NT2/D1 (cell line): ENCODE measurements around the gene RELCH.

ENCODE experiments used
- DNase-seq: peaks from one replicate; pipeline ENCODE4 v3.0.0-alpha.2; 2011; ENCODE audit warnings: low read depth, low spot score
- H3K27me3 ChIP-seq: 2 replicates; pipeline ENCODE4 v1.6.0; 2011; ENCODE audit warnings: mild to moderate bottlenecking; ENCODE audit not compliant: insufficient read length, insufficient read depth
- H3K36me3 ChIP-seq: 2 replicates; pipeline ENCODE4 v1.6.1; 2011; ENCODE audit warnings: mild to moderate bottlenecking, low read length, mixed read lengths; ENCODE audit not compliant: insufficient read depth, insufficient read length
- H3K4me1 ChIP-seq: 2 replicates; pipeline ENCODE4 v1.5.1; 2011; ENCODE audit not compliant: insufficient read depth, insufficient read length
- H3K4me3 ChIP-seq: 2 replicates; pipeline ENCODE4 v1.5.1; 2011; ENCODE audit warnings: low read depth; ENCODE audit not compliant: insufficient read length
- H3K9ac ChIP-seq: 2 replicates; pipeline ENCODE4 v1.6.0; 2011; ENCODE audit warnings: low read depth; ENCODE audit not compliant: insufficient read length
- H3K9me3 ChIP-seq: 2 replicates; pipeline ENCODE4 v1.5.1; 2011; ENCODE audit warnings: mild to moderate bottlenecking, low read length; ENCODE audit not compliant: insufficient read depth
- SUZ12 ChIP-seq: IDR thresholded peaks from 2 replicates; pipeline ENCODE4 v1.6.1; 2011; ENCODE audit not compliant: insufficient read length, insufficient read depth; ENCODE audit errors: extremely low read depth
- YY1 ChIP-seq: IDR thresholded peaks from 2 replicates; pipeline ENCODE4 v1.6.1; 2011; ENCODE audit not compliant: insufficient read length, insufficient read depth
- ZNF274 ChIP-seq: IDR thresholded peaks from 2 replicates; pipeline ENCODE4 v1.6.1; 2011; ENCODE audit warnings: mild to moderate bottlenecking, low read depth, low read length

RELCH gene

DNA sequence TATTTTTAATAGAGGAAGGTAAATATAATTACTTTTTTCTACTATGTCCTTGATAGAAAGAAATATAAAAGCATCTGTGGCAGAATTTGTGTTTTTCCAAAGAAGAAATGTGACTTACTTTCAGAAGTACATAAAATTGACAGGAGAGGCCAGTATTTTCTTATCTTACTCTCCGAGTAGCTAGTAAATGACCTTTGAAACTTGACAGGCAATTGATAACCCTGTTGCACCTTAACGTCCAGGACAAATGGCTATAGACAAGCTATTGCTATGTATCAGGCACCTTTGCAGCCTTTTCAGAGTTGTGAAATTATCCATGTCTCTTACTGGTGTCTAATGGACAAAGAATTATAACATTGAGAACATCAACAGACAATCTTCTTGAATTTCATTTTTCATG lies 75.0 kb downstream of the RELCH start:
- Histone ChIP-seq H3K4me1 (no peaks in the 10 kb centered on the region), H3K9ac (no peak overlapping the region), H3K27me3 (no peaks in the 10 kb centered on the region), H3K4me3 (no peak overlapping the region), H3K36me3 (peaks cover 60% of the 10 kb centered on the region), H3K9me3 (no peaks in the 10 kb centered on the region)
- TF ChIP-seq SUZ12 (no peak), ZNF274 (no peak), YY1 (no peak)
- no peak for DNase-seq

DNA sequence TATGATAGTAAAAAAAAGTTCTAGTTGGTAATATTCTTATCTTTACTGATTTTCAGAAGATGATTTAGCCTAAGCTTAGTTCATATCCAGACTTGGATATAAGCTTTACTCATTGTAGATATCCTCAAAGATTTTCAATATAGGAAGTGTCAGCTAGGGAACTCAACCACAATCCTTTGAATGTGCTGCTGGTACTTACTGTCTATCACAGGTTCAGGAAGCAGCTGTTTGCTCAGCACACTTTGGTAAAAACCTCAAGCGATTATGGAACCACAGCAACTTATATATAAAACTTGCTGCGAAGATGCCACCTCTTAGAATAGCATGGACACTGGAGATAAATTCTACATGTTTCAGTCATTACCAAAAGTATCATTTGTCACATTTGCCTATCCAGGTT lies 77.9 kb downstream of the RELCH start:
- H3K9ac ChIP-seq: no peak overlapping the region
- H3K4me1 ChIP-seq: no peaks in the 10 kb centered on the region
- TF ChIP-seq SUZ12: no peak
- TF ChIP-seq ZNF274: no peak
- no peak for TF ChIP-seq YY1
- no peak for DNase-seq
- peaks cover 42% of the 10 kb centered on the region for H3K36me3 ChIP-seq
- H3K27me3 ChIP-seq: no peaks in the 10 kb centered on the region
- no peaks in the 10 kb centered on the region for H3K9me3 ChIP-seq
- no peak overlapping the region for H3K4me3 ChIP-seq

DNA sequence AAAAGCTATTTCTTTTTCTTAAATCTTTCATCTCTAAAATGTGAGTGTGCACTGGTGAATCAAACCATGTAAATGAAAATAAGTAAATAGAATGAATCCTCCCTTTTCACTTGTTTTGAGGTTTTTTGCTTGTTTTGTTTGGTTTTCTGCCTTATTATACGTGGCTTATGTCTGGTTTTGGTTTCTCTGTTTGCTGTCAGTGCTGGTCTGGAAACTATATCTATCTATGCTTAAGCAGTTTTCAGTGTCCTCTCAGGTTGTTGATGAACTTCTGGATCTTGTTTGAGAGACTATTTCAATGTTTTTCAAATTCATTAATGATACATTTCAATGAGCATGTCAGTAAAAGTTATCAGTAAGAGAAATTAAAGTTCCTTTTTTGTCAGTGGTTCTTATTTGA lies 90.0 kb downstream of the RELCH start:
- H3K36me3 ChIP-seq: peaks cover 16% of the 10 kb centered on the region
- H3K27me3 ChIP-seq: no peaks in the 10 kb centered on the region
- DNase-seq: no peak
- H3K9me3 ChIP-seq: no peaks in the 10 kb centered on the region
- no peak for TF ChIP-seq ZNF274
- TF ChIP-seq SUZ12: no peak
- no peak for TF ChIP-seq YY1
- H3K4me3 ChIP-seq: no peak overlapping the region
- no peak overlapping the region for H3K9ac ChIP-seq
- no peaks in the 10 kb centered on the region for H3K4me1 ChIP-seq

DNA sequence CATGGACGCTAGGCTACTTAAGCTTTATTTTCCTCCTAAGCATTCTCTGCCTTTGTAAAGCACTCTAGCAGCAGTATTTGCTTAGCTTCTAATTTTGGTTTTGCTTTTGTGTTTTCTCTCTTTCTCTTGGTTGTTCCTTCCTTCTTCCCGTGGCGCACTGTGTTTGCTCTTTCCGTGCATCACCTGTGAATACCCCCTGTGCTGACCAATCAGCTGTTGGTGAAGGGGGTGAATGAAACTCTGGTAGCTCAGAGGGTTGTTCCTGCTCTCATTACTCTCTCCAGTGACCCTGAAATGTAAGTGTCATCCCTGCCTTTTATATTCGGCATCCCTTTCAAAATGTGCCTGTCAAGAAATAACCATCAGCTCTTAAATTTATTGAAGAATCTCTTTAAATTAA lies 92.5 kb downstream of the RELCH start:
- Histone ChIP-seq H3K36me3 (peaks cover 13% of the 10 kb centered on the region), H3K9ac (no peak overlapping the region), H3K9me3 (no peaks in the 10 kb centered on the region), H3K4me3 (no peak overlapping the region), H3K27me3 (no peaks in the 10 kb centered on the region), H3K4me1 (no peaks in the 10 kb centered on the region)
- no peak for DNase-seq
- TF ChIP-seq YY1 (no peak), SUZ12 (no peak), ZNF274 (no peak)

DNA sequence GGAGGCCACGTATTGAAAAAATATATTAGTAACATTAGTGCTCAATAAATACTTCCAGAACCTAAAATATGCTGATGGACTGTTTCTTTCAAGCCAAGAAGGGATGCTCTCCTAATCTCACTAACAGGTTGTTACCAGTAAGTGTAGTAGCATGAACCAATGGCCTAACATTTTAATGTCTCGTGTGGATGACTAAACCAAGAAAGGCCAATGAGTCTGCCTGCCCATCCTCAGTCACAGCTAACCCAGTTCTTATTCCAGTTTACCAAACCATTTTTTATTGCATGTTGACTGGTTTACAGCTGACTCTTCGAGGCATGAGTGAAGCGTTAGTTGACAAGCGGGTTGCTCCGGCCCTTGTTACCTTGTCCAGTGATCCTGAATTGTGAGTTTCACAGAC lies 93.0 kb downstream of the RELCH start:
- H3K9ac ChIP-seq: no peak overlapping the region
- no peak for DNase-seq
- H3K27me3 ChIP-seq: no peaks in the 10 kb centered on the region
- H3K4me1 ChIP-seq: no peaks in the 10 kb centered on the region
- no peak overlapping the region for H3K4me3 ChIP-seq
- no peaks in the 10 kb centered on the region for H3K9me3 ChIP-seq
- H3K36me3 ChIP-seq: peaks cover 12% of the 10 kb centered on the region
- no peak for TF ChIP-seq SUZ12
- TF ChIP-seq ZNF274: no peak
- TF ChIP-seq YY1: no peak

DNA sequence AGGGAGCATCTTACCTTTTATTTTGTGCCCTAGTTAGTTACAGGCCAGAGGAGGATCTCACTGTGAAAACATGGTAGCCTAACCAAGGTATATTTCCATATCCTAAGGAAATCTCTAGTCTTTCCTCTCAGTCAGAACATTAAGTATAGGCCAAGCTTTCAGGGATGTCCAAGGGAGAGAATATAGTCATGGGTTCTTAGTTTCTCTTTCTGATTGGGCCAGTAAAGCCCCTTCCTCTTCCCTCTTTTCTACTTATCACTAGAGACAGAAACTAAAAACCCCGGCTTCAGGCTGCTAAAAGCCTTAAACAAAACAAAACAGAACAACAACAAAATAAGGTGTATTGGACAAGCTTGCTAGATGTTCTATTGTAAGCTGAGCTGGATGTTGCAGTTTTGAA lies 93.7 kb downstream of the RELCH start:
- H3K4me3 ChIP-seq: no peak overlapping the region
- no peaks in the 10 kb centered on the region for H3K27me3 ChIP-seq
- H3K9me3 ChIP-seq: no peaks in the 10 kb centered on the region
- no peak overlapping the region for H3K9ac ChIP-seq
- no peaks in the 10 kb centered on the region for H3K4me1 ChIP-seq
- TF ChIP-seq SUZ12: no peak
- no peak for TF ChIP-seq YY1
- no peak for TF ChIP-seq ZNF274
- no peak for DNase-seq
- peaks cover 17% of the 10 kb centered on the region for H3K36me3 ChIP-seq

DNA sequence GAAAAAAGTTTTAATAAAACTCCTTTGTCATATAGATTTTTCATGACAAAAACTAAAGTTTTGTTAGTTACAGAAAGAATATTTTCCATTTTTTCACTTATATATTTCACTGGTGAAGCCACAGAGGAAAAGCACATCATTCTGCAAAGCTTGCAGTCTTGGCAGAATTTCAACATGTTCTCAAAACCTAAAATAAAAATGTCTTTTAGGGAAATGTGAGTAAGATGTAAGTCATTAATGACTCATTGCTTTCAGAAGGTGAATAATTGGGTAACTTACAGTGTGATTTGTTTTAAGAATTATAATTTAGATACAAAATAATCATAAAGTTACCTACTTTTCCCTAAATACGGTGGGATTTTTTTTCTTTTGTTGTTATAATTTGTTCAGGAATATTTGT lies 94.6 kb downstream of the RELCH start:
- Histone ChIP-seq H3K36me3 (peaks cover 17% of the 10 kb centered on the region), H3K4me1 (no peaks in the 10 kb centered on the region), H3K4me3 (no peak overlapping the region), H3K27me3 (no peaks in the 10 kb centered on the region), H3K9me3 (no peaks in the 10 kb centered on the region), H3K9ac (no peak overlapping the region)
- TF ChIP-seq ZNF274 (no peak), YY1 (no peak), SUZ12 (no peak)
- no peak for DNase-seq

DNA sequence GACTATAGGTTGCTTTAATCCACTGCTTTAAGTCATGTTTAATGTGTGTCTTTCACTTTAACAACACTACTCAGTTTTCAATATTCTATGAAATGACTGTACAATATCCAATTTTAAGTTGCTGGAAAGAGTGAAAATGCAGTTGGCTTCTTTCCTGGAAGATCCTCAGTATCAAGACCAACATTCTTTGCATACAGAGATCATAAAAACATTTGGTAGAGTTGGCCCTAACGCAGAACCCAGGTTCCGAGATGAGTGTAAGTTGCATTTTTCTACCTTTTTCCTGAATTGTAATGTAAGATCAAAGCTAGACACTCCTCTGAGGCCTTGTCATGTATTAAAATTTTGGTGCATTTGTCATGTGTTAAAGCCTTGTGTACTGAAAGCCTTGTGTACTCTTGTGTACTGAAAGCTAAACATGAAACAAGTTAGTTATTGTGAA lies 95.2 kb downstream of the RELCH start:
- Histone ChIP-seq H3K27me3 (no peaks in the 10 kb centered on the region), H3K9ac (no peak overlapping the region), H3K4me1 (no peaks in the 10 kb centered on the region), H3K9me3 (no peaks in the 10 kb centered on the region), H3K36me3 (peaks cover 17% of the 10 kb centered on the region), H3K4me3 (no peak overlapping the region)
- TF ChIP-seq SUZ12: no peak
- no peak for TF ChIP-seq YY1
- no peak for TF ChIP-seq ZNF274
- no peak for DNase-seq
